CD4-positive, CD25-positive, alpha-beta regulatory T cell (primary cell): ENCODE data around the gene KRT80. TPM values are rescaled to one million over a fixed set of nuclear protein-coding genes. Genes with fewer than 3 reads are reported as not detected.
A peak's percentile ranks its signal among the peaks of the same experiment; 100 is the strongest.

Source experiments
- ATAC-seq, 2 donors: fragments of 150-1000 bp; cut with Tn5 transposase; one replicate each; pipeline ENCODE4 v1.10.0; 2021; ENCODE audit warnings: low read depth in 2 of 2, moderate number of reproducible peaks in 2 of 2, moderate library complexity in 1 of 2
- DNase-seq, 3 donors: peaks; one replicate each; pipeline versions ENCODE4 v3.0.0 to v3.0.0-alpha.2; 2012 to 2022; ENCODE audit warnings: mixed read lengths in 1 of 3
- H3K27ac ChIP-seq: one replicate; pipeline ENCODE4 v1.7.0; 2013; ENCODE audit warnings: mild to moderate bottlenecking, low read length; ENCODE audit not compliant: insufficient read depth, poor library complexity, severe bottlenecking
- H3K27me3 ChIP-seq: one replicate; pipeline ENCODE4 v1.7.0; 2013; ENCODE audit warnings: low read length; ENCODE audit not compliant: control insufficient read depth, insufficient read depth
- H3K36me3 ChIP-seq: one replicate; pipeline ENCODE4 v1.7.0; 2013; ENCODE audit warnings: mild to moderate bottlenecking, low read length, moderate library complexity; ENCODE audit not compliant: control insufficient read depth, insufficient read depth
- H3K4me1 ChIP-seq: 2 replicates; pipeline ENCODE4 v1.7.0; 2013; ENCODE audit warnings: mild to moderate bottlenecking, low read length; ENCODE audit not compliant: insufficient read depth, control insufficient read depth, poor library complexity, severe bottlenecking
- H3K4me3 ChIP-seq: one replicate; pipeline ENCODE4 v1.7.0; 2013; ENCODE audit warnings: low read depth, mild to moderate bottlenecking, low read length, moderate library complexity
- H3K9me3 ChIP-seq, 2 experiments: 1 replicate in 1 of 2; 2 replicates in 1 of 2; pipeline ENCODE4 v1.7.0; 2013; ENCODE audit warnings: low read length in 2 of 2, mild to moderate bottlenecking in 1 of 2, moderate library complexity in 1 of 2; ENCODE audit not compliant: control insufficient read depth in 2 of 2
- H3K27ac Mint-ChIP-seq, 3 donors: one replicate each; pipeline ENCODE4 v1.8.0; 2020 to 2022; ENCODE audit warnings: mild to moderate bottlenecking in 3 of 3, mixed read lengths in 3 of 3, moderate library complexity in 2 of 3
- H3K27me3 Mint-ChIP-seq: one replicate; pipeline ENCODE4 v1.8.0; 2022; ENCODE audit warnings: mild to moderate bottlenecking, mixed read lengths
- H3K36me3 Mint-ChIP-seq: one replicate; pipeline ENCODE4 v1.8.0; 2020; ENCODE audit warnings: mixed read lengths
- H3K4me1 Mint-ChIP-seq, 4 donors: one replicate each; pipeline ENCODE4 v1.8.0; 2020 to 2022; ENCODE audit warnings: mixed read lengths in 4 of 4, mild to moderate bottlenecking in 1 of 4
- H3K4me3 Mint-ChIP-seq, 4 donors: one replicate each; pipeline ENCODE4 v1.8.0; 2020 to 2022; ENCODE audit warnings: mild to moderate bottlenecking in 4 of 4, mixed read lengths in 4 of 4, moderate library complexity in 3 of 4
- H3K9me3 Mint-ChIP-seq, 7 donors: one replicate each; pipeline ENCODE4 v1.8.0; 2020 to 2022; ENCODE audit warnings: mixed read lengths in 7 of 7, mild to moderate bottlenecking in 3 of 7, moderate library complexity in 2 of 7
- polyA plus RNA-seq, 4 donors: library from polyadenylated mRNA; unstranded; fragments of 300-500 nt; fragmentation: Illumina TruSeq; gene quantifications; one replicate each; pipeline ENCODE4 v1.2.3, GENCODE V29; 2021
- total RNA-seq: library from RNA; stranded (reverse); gene quantifications from one replicate; pipeline ENCODE4 v1.2.3, GENCODE V29; 2022

The KRT80 gene
- total and polyA plus RNA-seq, 5 donors from 2014 or later, result not detected

DNA sequence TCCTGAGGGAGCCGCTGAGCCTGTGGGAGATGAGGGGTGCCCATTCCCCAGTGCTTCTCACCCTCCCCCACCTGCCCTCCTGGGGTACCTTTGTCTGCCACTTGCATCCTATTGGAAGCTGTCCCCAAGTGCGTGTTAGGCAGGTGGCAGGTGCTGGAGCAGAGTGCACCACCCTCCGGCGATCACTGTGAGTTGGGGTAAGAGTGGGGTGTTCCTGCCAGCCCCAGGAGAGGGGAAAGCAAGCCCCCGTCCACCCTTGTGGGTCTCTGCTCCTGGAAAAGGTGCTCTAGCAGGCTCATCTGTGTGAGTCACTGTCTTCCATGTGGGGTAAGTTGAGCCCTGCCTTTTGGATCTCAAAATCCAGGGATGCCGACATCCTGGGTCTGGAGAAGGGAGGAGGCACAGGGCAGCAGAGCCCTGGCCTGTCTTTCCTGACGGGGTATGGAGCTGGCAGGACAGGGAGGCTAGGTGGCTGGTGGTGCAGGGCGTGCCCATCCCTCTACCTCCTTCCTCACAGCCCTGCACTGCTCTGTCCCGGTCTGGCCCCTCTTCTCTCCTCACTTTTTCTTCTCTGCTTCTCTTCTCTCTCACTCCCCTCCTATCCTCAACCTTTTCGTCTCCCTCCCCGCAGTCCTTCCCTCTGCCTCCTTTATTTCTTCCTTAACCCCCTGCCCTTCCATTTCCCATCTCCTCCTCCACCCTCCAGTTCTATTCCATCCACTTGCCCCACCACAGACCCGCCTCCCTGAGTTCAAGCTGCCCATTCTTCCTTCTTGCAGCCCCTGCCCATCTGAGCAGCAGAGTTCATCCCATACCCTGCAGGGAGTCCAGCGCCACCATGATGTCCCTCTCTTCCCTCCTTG, 21.1 kb upstream of the KRT80 start:
- ATAC-seq (no peak), DNase-seq (no peak)
- Histone ChIP-seq H3K36me3 (no peaks in the 10 kb centered on the region), H3K27ac (no peak overlapping the region), H3K9me3 (no peaks in the 10 kb centered on the region), H3K4me3 (no peak overlapping the region), H3K4me1 (no peaks in the 10 kb centered on the region), H3K27me3 (no peaks in the 10 kb centered on the region)
- peaks cover 0 to 2% (median 0%) of the 10 kb centered on the region in 4 donors for H3K4me1 Mint-ChIP-seq
- H3K4me3 Mint-ChIP-seq, result no peak overlapping the region
- H3K36me3 Mint-ChIP-seq, result no peaks in the 10 kb centered on the region
- H3K27me3 Mint-ChIP-seq, result peaks cover 14% of the 10 kb centered on the region
- no peak overlapping the region for H3K27ac Mint-ChIP-seq
- no peaks in the 10 kb centered on the region for H3K9me3 Mint-ChIP-seq

DNA sequence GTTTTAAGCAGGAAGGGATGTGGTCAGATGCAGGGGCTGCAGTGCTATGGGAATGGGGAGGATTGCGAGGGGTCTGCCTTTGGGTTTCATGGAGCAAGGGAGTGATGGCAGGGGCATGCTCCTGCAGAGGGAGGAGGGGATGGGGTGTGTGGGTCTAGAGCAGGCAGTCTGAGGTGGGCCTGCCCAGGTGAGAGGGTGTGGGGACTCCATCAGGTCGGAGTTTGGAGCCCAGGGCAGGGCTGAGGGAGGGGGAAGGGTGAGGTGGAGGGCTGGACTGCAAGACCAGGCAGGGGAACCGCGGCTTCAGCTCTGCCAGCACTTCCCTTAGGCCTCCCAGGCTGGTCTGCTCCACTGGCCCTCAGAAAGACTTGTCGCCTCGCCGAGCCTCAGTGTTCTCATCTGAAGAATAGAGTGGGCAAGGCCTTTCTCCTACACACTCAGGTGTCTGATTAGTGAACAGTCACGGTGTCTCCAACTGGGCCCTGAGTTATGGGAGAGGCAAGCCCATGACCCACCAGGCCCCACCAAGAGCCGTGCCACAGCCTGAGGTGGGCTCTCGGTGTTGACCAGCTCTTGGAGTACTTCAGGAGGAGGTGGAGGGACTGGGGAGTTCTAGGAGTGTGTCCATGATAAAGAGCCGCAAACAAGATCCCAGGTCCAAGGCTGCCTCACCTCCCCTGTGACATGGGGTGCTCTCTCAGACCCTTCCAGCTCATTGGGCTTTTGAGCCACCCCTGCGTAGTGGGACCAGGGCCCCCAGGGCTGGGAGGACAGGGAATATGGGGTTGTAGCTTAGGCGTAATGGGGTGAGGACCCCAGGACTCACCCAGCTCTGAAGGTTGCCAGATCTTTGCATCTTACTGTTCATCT, 20.1 kb upstream of the KRT80 start:
- Histone ChIP-seq H3K4me3 (no peak overlapping the region), H3K9me3 (no peaks in the 10 kb centered on the region), H3K4me1 (no peaks in the 10 kb centered on the region), H3K27ac (no peak overlapping the region), H3K36me3 (no peaks in the 10 kb centered on the region), H3K27me3 (no peaks in the 10 kb centered on the region)
- DNase-seq, result no peak
- H3K4me1 Mint-ChIP-seq, result peaks cover 0 to 2% (median 0%) of the 10 kb centered on the region in 4 donors
- peaks cover 14% of the 10 kb centered on the region for H3K27me3 Mint-ChIP-seq
- H3K4me3 Mint-ChIP-seq, result no peak overlapping the region
- H3K36me3 Mint-ChIP-seq, result no peaks in the 10 kb centered on the region
- no peak overlapping the region for H3K27ac Mint-ChIP-seq
- ATAC-seq, result no peak
- H3K9me3 Mint-ChIP-seq, result no peaks in the 10 kb centered on the region

DNA sequence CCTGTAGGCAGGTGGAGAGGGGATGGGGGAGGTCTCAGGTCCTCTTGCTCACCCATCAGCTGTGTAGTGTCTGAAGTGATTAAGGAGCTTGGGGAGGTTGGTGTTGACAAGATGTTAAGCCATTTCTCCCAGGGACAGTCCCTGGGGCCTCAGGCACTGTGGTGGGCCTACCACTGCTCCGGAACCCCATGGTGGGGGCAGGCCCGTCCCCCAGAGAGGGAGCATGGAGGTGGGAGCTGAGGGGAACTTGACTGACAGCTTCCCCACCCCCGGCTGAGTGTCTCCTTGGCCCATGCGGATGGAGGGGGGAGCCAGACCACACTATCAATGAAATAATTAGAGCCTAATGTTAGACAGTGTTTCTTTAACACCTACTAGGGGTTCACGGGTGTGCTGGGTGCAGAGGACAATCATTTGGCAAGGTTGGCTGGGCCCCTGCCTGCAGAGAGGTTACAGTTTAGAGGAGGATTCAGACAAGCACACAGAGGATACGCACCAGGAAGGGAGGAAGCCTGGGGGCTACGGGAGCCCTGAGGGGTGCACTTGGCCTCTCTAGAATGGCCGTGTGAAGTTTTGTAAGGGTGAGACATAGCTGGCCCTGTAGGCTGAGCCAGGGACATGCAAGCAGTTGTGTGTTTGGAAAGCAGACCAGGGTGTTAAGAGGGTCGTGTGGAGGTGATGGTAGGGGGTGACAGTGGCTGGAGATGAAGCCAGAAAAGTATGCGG, 19.3 kb upstream of the KRT80 start:
- ATAC-seq, result no peak
- Mint-ChIP-seq H3K36me3 (no peaks in the 10 kb centered on the region), H3K4me1 (peaks cover 0 to 2% (median 0%) of the 10 kb centered on the region in 4 donors), H3K27me3 (peaks cover 14% of the 10 kb centered on the region), H3K27ac (no peak overlapping the region), H3K9me3 (no peaks in the 10 kb centered on the region), H3K4me3 (no peak overlapping the region)
- Histone ChIP-seq H3K27me3 (no peaks in the 10 kb centered on the region), H3K27ac (no peak overlapping the region), H3K36me3 (no peaks in the 10 kb centered on the region), H3K9me3 (no peaks in the 10 kb centered on the region), H3K4me1 (no peaks in the 10 kb centered on the region), H3K4me3 (no peak overlapping the region)
- DNase-seq, result no peak

GRCh38 chr12:52210186-52210924, 18.5 kb upstream of the KRT80 start:
- Histone ChIP-seq H3K4me1 (no peaks in the 10 kb centered on the region), H3K4me3 (no peak overlapping the region), H3K27me3 (no peaks in the 10 kb centered on the region), H3K36me3 (no peaks in the 10 kb centered on the region), H3K9me3 (no peaks in the 10 kb centered on the region), H3K27ac (no peak overlapping the region)
- Mint-ChIP-seq H3K4me3 (no peak overlapping the region), H3K27me3 (peaks cover 14% of the 10 kb centered on the region), H3K36me3 (no peaks in the 10 kb centered on the region), H3K27ac (no peak overlapping the region), H3K4me1 (peaks cover 0 to 2% (median 0%) of the 10 kb centered on the region in 4 donors), H3K9me3 (no peaks in the 10 kb centered on the region)
- DNase-seq, result no peak
- no peak for ATAC-seq

DNA sequence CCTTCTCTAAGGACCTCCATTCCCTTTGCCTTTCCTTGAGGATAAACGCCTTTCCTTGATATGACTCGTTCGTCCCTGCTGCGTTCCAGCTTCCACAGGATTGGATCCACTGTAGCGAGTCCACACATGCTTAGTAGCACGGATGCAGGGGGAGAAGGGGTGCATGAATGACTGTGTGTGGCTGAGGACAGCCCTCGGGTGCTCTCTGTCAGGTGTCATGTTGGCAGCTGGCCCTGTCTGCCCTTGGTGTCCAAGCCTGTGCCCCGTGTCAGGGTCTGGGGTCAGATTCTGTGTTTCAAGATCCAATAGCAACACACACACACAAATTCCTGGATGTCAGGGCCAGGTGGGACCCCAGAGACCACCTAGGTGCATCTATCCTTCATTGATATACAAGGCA, 17.5 kb upstream of the KRT80 start:
- no peaks in the 10 kb centered on the region for H3K27me3 ChIP-seq
- no peaks in the 10 kb centered on the region for H3K4me1 ChIP-seq
- Mint-ChIP-seq H3K9me3 (no peaks in the 10 kb centered on the region), H3K4me1 (peaks cover 0 to 2% (median 0%) of the 10 kb centered on the region in 4 donors), H3K27ac (no peak overlapping the region), H3K27me3 (peaks cover 17% of the 10 kb centered on the region), H3K4me3 (no peak overlapping the region), H3K36me3 (no peaks in the 10 kb centered on the region)
- ATAC-seq (no peak), DNase-seq (no peak)
- no peak overlapping the region for H3K27ac ChIP-seq
- H3K9me3 ChIP-seq, result no peaks in the 10 kb centered on the region
- no peak overlapping the region for H3K4me3 ChIP-seq
- no peaks in the 10 kb centered on the region for H3K36me3 ChIP-seq

DNA sequence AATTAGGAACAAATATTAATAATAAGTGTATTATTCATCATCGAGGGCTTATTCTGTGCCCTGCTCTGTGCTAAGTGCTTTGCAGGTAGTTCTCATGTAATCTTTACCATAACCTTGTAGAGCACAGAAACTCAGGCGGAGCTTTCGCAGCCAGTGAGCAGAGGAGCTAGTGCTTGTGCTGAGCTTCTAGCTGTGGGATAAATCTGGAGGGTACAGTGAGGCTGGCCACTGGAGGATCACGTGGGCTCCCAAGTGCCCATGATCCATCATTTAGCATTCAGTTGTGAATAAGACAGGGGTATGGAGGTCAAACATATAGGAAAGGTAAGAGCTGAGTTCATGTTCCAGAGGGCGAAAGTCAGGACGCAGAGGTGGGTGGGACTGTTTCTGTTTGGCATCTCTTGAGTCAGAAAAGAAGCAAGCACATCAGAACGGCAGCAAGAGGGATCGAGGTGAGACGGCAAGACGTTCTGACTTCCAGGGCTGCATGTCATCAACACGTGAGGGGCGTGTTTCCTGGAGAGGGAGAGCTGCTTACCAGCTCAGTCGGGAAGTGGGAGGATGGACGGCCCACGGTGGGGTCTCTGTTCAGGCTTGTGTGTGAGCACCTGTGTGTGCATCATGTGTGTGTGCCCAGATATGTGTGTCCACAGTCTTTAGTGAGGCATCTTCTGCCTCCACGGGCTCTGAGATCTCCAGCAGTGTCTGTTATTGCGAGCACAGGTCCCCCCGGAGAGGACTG, 16.8 kb upstream of the KRT80 start:
- Mint-ChIP-seq H3K4me1 (no peaks in the 10 kb centered on the region), H3K4me3 (no peak overlapping the region), H3K9me3 (no peaks in the 10 kb centered on the region), H3K27me3 (peaks cover 22% of the 10 kb centered on the region), H3K27ac (peak overlapping the region in 1 of 3 donors; percentile 6), H3K36me3 (no peaks in the 10 kb centered on the region)
- H3K27me3 ChIP-seq, result no peaks in the 10 kb centered on the region
- DNase-seq, result no peak
- ATAC-seq, result no peak
- H3K9me3 ChIP-seq, result no peaks in the 10 kb centered on the region
- no peaks in the 10 kb centered on the region for H3K4me1 ChIP-seq
- H3K36me3 ChIP-seq, result no peaks in the 10 kb centered on the region
- no peak overlapping the region for H3K27ac ChIP-seq
- no peak overlapping the region for H3K4me3 ChIP-seq
